UCSD-AML1 (cell line): Measurements from ENCODE around the gene ABHD1.
A peak's percentile ranks its signal among the peaks of the same experiment; 100 is the strongest.
"Not testable (repeated sequence)": the region's sequence is repeated elsewhere in the genome, so short reads cannot be mapped to it uniquely, and the experiment has no call there.

Source experiments
- DNase-seq: peaks from one replicate; lab custom pipeline; 2025; ENCODE audit not compliant: unreplicated experiment; lab: John Stamatoyannopoulos, UW

Gene ABHD1

GRCh38 chr2:27109083-27109482, 14.5 kb upstream of the ABHD1 start:
- DNase-seq: no peak

GRCh38 chr2:27110603-27111352, 12.8 kb upstream of the ABHD1 start:
- DNase-seq: not testable (repeated sequence)

- not testable (repeated sequence) for DNase-seq
These were observed 12.1 kb upstream of the ABHD1 start for GRCh38 chr2:27111392-27112078.

GRCh38 chr2:27115519-27115918, 8.1 kb upstream of the ABHD1 start:
- DNase-seq: no peak

- no peak for DNase-seq
These were observed 5.6 kb upstream of the ABHD1 start for GRCh38 chr2:27117995-27118524.

GRCh38 chr2:27118525-27119329, 4.9 kb upstream of the ABHD1 start, which contains the start of gene CGREF1:
CGREF1 (minus strand) TSS chr2:27119128; CDS start chr2:27104366, 14,762 bp downstream.
- no peak for DNase-seq

GRCh38 chr2:27119330-27119670, 4.3 kb upstream of the ABHD1 start:
- DNase-seq: not testable (repeated sequence)

- DNase-seq: no peak
These were observed 1.7 kb upstream of the ABHD1 start for GRCh38 chr2:27121906-27122305.

GRCh38 chr2:27122791-27123190, 824 bp upstream of the ABHD1 start:
- no peak for DNase-seq

- DNase-seq: no peak
These were observed 1.5 kb downstream of the ABHD1 start for GRCh38 chr2:27125104-27125503.

- no peak for DNase-seq
These were observed 2.7 kb downstream of the ABHD1 start for GRCh38 chr2:27126252-27126710.

GRCh38 chr2:27127883-27128667, 4.5 kb downstream of the ABHD1 start:
- no peak for DNase-seq

GRCh38 chr2:27128668-27129571, 5.3 kb downstream of the ABHD1 start:
- DNase-seq: no peak

GRCh38 chr2:27130396-27130795, 6.8 kb downstream of the ABHD1 start:
- DNase-seq: no peak

GRCh38 chr2:27131429-27131828, 7.8 kb downstream of the ABHD1 start:
- DNase-seq: no peak

- no peak for DNase-seq
These were observed 9.7 kb downstream of the ABHD1 start for GRCh38 chr2:27133195-27133875.

GRCh38 chr2:27133905-27134780, 10.5 kb downstream of the ABHD1 start, which contains the start of gene PREB:
PREB (minus strand) TSS chr2:27134636; CDS start chr2:27134421, 215 bp downstream.
- DNase-seq: peak; percentile 99
